H1 (cell line): Measurements from ENCODE around the gene PCP4L1. TPM values are rescaled to one million over a fixed set of nuclear protein-coding genes. Genes with fewer than 3 reads are reported as not detected.

Source experiments
- CTCF ChIA-PET: fragments of 300-600 bp; sonication (Branson Sonifier 250); formaldehyde crosslinking; loops from one replicate; lab custom pipeline; 2021; ENCODE audit not compliant: partially characterized antibody; lab: Charles Lee
- POLR2A ChIA-PET: fragments of 300-600 bp; sonication (Branson Sonifier 250); formaldehyde crosslinking; loops from one replicate; lab custom pipeline; 2021; ENCODE audit warnings: inconsistent platforms; ENCODE audit not compliant: partially characterized antibody; lab: Charles Lee
- DNase-seq, 2 experiments: peaks; one replicate each; pipeline versions ENCODE4 v3.0.0 to v3.0.0-alpha.2; 2010 to 2022; ENCODE audit warnings: low spot score in 2 of 2, low read depth in 1 of 2, mixed read lengths in 1 of 2
- FAIRE-seq: peaks from 2 replicates; lab custom pipeline; 2011; peaks lifted over from hg19 to GRCh38; lab: Jason Lieb, UNC
- H2AFZ ChIP-seq: 2 replicates; pipeline ENCODE4 v1.8.1; 2012; ENCODE audit warnings: low read length, inconsistent platforms
- H2AK5ac ChIP-seq: 2 replicates; pipeline ENCODE4 v1.6.1; 2013; ENCODE audit warnings: low read depth, low read length
- H2BK120ac ChIP-seq: replicated peaks from 2 replicates; pipeline ENCODE3; 2013; ENCODE audit warnings: low read depth, low read length, inconsistent platforms
- H2BK12ac ChIP-seq: 2 replicates; pipeline ENCODE4 v1.6.1; 2013; ENCODE audit warnings: low read depth, low read length
- H2BK15ac ChIP-seq: 2 replicates; pipeline ENCODE4 v1.6.1; 2013; ENCODE audit warnings: low read length
- H2BK20ac ChIP-seq: 2 replicates; pipeline ENCODE4 v1.6.1; 2013; ENCODE audit warnings: low read length
- H2BK5ac ChIP-seq: 2 replicates; pipeline ENCODE4 v1.6.1; 2013; ENCODE audit warnings: low read depth, low read length
- H3K14ac ChIP-seq: 2 replicates; pipeline ENCODE4 v1.6.1; 2013; ENCODE audit warnings: inconsistent platforms; ENCODE audit not compliant: insufficient read length
- H3K18ac ChIP-seq: 2 replicates; pipeline ENCODE4 v1.6.1; 2013; ENCODE audit warnings: low read length; ENCODE audit errors: extremely low read depth
- H3K23ac ChIP-seq: 2 replicates; pipeline ENCODE4 v1.6.1; 2013; ENCODE audit warnings: inconsistent platforms; ENCODE audit not compliant: insufficient read length
- H3K23me2 ChIP-seq: 2 replicates; pipeline ENCODE4 v1.6.1; 2013; ENCODE audit warnings: low read depth, low read length
- H3K27ac ChIP-seq: 2 replicates; pipeline ENCODE4 v1.6.1; 2011; ENCODE audit warnings: low read depth, low read length, inconsistent platforms
- H3K27me3 ChIP-seq, 4 experiments: replicated peaks in 1 of 4; 1 replicate in 1 of 4; 2 replicates in 3 of 4; pipeline versions ENCODE4 v1.6.1 to v1.8.1; 2011 to 2013; ENCODE audit warnings: low read length in 3 of 4, mild to moderate bottlenecking in 3 of 4, inconsistent platforms in 2 of 4, mixed read lengths in 2 of 4, moderate library complexity in 1 of 4; ENCODE audit not compliant: control insufficient read depth in 3 of 4, insufficient read depth in 3 of 4; ENCODE audit errors: extremely low read depth in 1 of 4
- H3K36me3 ChIP-seq, 4 experiments: 2 replicates each; pipeline versions ENCODE4 v1.6.1 to v1.8.1; 2011 to 2013; ENCODE audit warnings: mild to moderate bottlenecking in 4 of 4, low read length in 3 of 4, moderate library complexity in 2 of 4, control low read depth in 1 of 4, inconsistent platforms in 1 of 4; ENCODE audit not compliant: insufficient read depth in 4 of 4, control insufficient read depth in 2 of 4
- H3K4ac ChIP-seq: replicated peaks from 2 replicates; pipeline ENCODE3; 2013; ENCODE audit warnings: low read length, low read depth, mixed read lengths, inconsistent platforms; ENCODE audit not compliant: insufficient read length
- H3K4me1 ChIP-seq, 4 experiments: replicated peaks in 1 of 4; 1 replicate in 1 of 4; 2 replicates in 3 of 4; pipeline versions ENCODE4 v1.6.1 to v1.8.1; 2011 to 2013; ENCODE audit warnings: low read length in 3 of 4, inconsistent platforms in 2 of 4, mixed read lengths in 1 of 4; ENCODE audit not compliant: insufficient read depth in 4 of 4, control insufficient read depth in 3 of 4
- H3K4me2 ChIP-seq, 2 experiments: 2 replicates each; pipeline versions ENCODE4 v1.6.1 to v1.8.1; 2011 to 2013; ENCODE audit warnings: low read depth in 2 of 2, low read length in 2 of 2, control low read depth in 1 of 2, inconsistent platforms in 1 of 2, mild to moderate bottlenecking in 1 of 2; ENCODE audit not compliant: insufficient read depth in 1 of 2
- H3K4me3 ChIP-seq, 4 experiments: fragments of 200-600, 300-600 bp in 1 of 4; sonication (generic), shearing (Covaris generic), sonication (Bioruptor Twin) in 1 of 4; 2 replicates each; pipeline versions ENCODE4 v1.5.1 to v1.8.1; 2011 to 2016; ENCODE audit warnings: low read length in 4 of 4, low read depth in 3 of 4, control low read depth in 2 of 4, inconsistent platforms in 2 of 4, mild to moderate bottlenecking in 2 of 4, mixed read lengths in 1 of 4, moderate library complexity in 1 of 4; ENCODE audit not compliant: insufficient read depth in 2 of 4; ENCODE audit errors: extremely low read depth in 1 of 4
- H3K56ac ChIP-seq: replicated peaks from 2 replicates; pipeline ENCODE3; 2013; ENCODE audit warnings: low read depth, mild to moderate bottlenecking, mixed read lengths, low read length, inconsistent platforms; ENCODE audit not compliant: insufficient read length
- H3K79me1 ChIP-seq: 2 replicates; pipeline ENCODE4 v1.6.1; 2013; ENCODE audit warnings: low read depth, low read length, control low read depth
- H3K79me2 ChIP-seq, 2 experiments: 2 replicates each; pipeline versions ENCODE4 v1.6.1 to v1.8.1; 2012 to 2013; ENCODE audit warnings: low read length in 2 of 2, mild to moderate bottlenecking in 2 of 2, inconsistent platforms in 1 of 2; ENCODE audit not compliant: insufficient read depth in 2 of 2, control insufficient read depth in 1 of 2
- H3K9ac ChIP-seq, 4 experiments: replicated peaks in 1 of 4; 1 replicate in 1 of 4; 2 replicates in 3 of 4; pipeline versions ENCODE4 v1.6.1 to v1.8.1; 2011 to 2013; ENCODE audit warnings: low read depth in 3 of 4, low read length in 3 of 4, control low read depth in 2 of 4, mild to moderate bottlenecking in 2 of 4, moderate library complexity in 2 of 4, inconsistent platforms in 1 of 4; ENCODE audit errors: extremely low read depth in 1 of 4
- H3K9me3 ChIP-seq, 2 experiments: 2 replicates each; pipeline versions ENCODE4 v1.6.1 to v1.8.1; 2012 to 2013; ENCODE audit warnings: mild to moderate bottlenecking in 2 of 2, moderate library complexity in 2 of 2, control low read depth in 1 of 2, inconsistent platforms in 1 of 2, low read depth in 1 of 2, low read length in 1 of 2, mixed read lengths in 1 of 2; ENCODE audit not compliant: insufficient read depth in 2 of 2
- H4K20me1 ChIP-seq, 2 experiments: replicated peaks in 1 of 2; 2 replicates each; pipeline versions ENCODE3 to v1.8.1; 2011 to 2013; ENCODE audit warnings: inconsistent platforms in 2 of 2, low read length in 2 of 2, mild to moderate bottlenecking in 1 of 2; ENCODE audit not compliant: insufficient read depth in 2 of 2, control insufficient read depth in 1 of 2
- H4K5ac ChIP-seq: 2 replicates; pipeline ENCODE4 v1.6.1; 2013; ENCODE audit warnings: low read length, low read depth, mixed read lengths, inconsistent platforms; ENCODE audit not compliant: insufficient read length
- H4K8ac ChIP-seq: 2 replicates; pipeline ENCODE4 v1.8.0; 2013; ENCODE audit warnings: mild to moderate bottlenecking, moderate library complexity, low read length, inconsistent platforms; ENCODE audit not compliant: insufficient read depth; ENCODE audit errors: extremely low read depth
- H4K91ac ChIP-seq: replicated peaks from 2 replicates; pipeline ENCODE3; 2013; ENCODE audit warnings: low read length, mixed read lengths, inconsistent platforms; ENCODE audit not compliant: insufficient read length
- BACH1 ChIP-seq: IDR thresholded peaks from 2 replicates; pipeline ENCODE4 v1.6.1; 2012; ENCODE audit warnings: low read length, improper control_type of control experiment
- GABPA ChIP-seq: IDR thresholded peaks from 2 replicates; pipeline ENCODE4 v1.6.1; 2011; ENCODE audit warnings: mild to moderate bottlenecking, low read length, moderate library complexity, borderline replicate concordance; ENCODE audit not compliant: insufficient read depth
- MAFK ChIP-seq: IDR thresholded peaks from 2 replicates; pipeline ENCODE4 v1.6.1; 2012; ENCODE audit warnings: low read depth, mild to moderate bottlenecking, improper control_type of control experiment, low read length
- SP1 ChIP-seq: IDR thresholded peaks from 2 replicates; pipeline ENCODE4 v1.6.1; 2011; ENCODE audit warnings: low read depth, low read length
- ZNF274 ChIP-seq: IDR thresholded peaks from 2 replicates; pipeline ENCODE4 v1.7.0; 2012; ENCODE audit warnings: low read length, borderline replicate concordance; ENCODE audit errors: extremely low read depth
- WGBS, 2 experiments: shearing (Covaris generic) in 1 of 2; methylation state at CpG; one replicate each; pipeline versions ENCODE4 v1.1.6 to v1.1.7; 2013 to 2015; ENCODE audit warnings: low lambda C conversion rate in 2 of 2, mixed read lengths in 2 of 2, inconsistent platforms in 1 of 2, low coverage in 1 of 2, missing lambda C conversion rate in 1 of 2; ENCODE audit not compliant: insufficient replicate concordance in 2 of 2, insufficient coverage in 1 of 2, insufficient read length in 1 of 2; ENCODE audit errors: extremely low coverage in 1 of 2, missing lambda C conversion rate in 1 of 2; 5-methylcytosine and 5-hydroxymethylcytosine counted together
- polyA plus RNA-seq, 7 experiments: library from polyadenylated mRNA; depleted of rRNA in 3 of 7; stranded (reverse) in 5 of 7; unstranded in 2 of 7; fragments of >200 nt in 5 of 7; fragments of 200-250 nt in 2 of 7; gene quantifications; 1 replicate in 5 of 7; 2 replicates in 1 of 7; 4 replicates in 1 of 7; pipeline versions ENCODE4 v1.2.1 to v1.2.3, GENCODE V29; 2011 to 2013; ENCODE audit warnings: missing spikeins in 2 of 7, mixed read lengths in 2 of 7
- total RNA-seq: library from RNA; stranded (reverse); fragmentation: NEBNext Ultra II Directional; extraction: Animal tissue kit (Norgen Biotek cat#: 25700); gene quantifications from 2 replicates; pipeline ENCODE4 v1.2.1, GENCODE V29; 2021

Gene PCP4L1
- total and polyA plus RNA-seq, 2 of the 8 experiments (the other 6 are each of a cell fraction or from before 2014, with no cell fraction given): 0.41 to 1.0 TPM

GRCh38 chr1:161235957-161236775 is 22.4 kb upstream of the PCP4L1 start:
- no peak overlapping the region for H2AFZ ChIP-seq
- H3K4me2 ChIP-seq: no peak overlapping the region
- no peaks in the 10 kb centered on the region for H3K79me2 ChIP-seq
- no peaks in the 10 kb centered on the region for H3K79me1 ChIP-seq
- DNase-seq: no peak
- TF ChIP-seq GABPA (no peak), ZNF274 (no peak), BACH1 (no peak), SP1 (no peak), MAFK (no peak)
- H2BK5ac ChIP-seq: no peak overlapping the region
- H3K27me3 ChIP-seq: no peaks in the 10 kb centered on the region
- no peaks in the 10 kb centered on the region for H3K4me1 ChIP-seq
- H3K4ac ChIP-seq: no peak overlapping the region
- H3K9me3 ChIP-seq: no peaks in the 10 kb centered on the region
- H3K18ac ChIP-seq: no peak overlapping the region
- H3K27ac ChIP-seq: no peak overlapping the region
- H2BK15ac ChIP-seq: no peak overlapping the region
- 93% methylated on average over 5 of the region's 5 CpGs; no CpG with 5 or more reads in 1 of the 2 experiments for WGBS, 2 experiments
- no peak overlapping the region for H3K4me3 ChIP-seq
- H4K5ac ChIP-seq: no peak overlapping the region
- H3K23ac ChIP-seq: no peak overlapping the region
- no peak overlapping the region for H3K56ac ChIP-seq
- H2BK120ac ChIP-seq: no peak overlapping the region
- H4K91ac ChIP-seq: no peak overlapping the region
- H4K8ac ChIP-seq: no peak overlapping the region
- H2AK5ac ChIP-seq: no peak overlapping the region
- no peaks in the 10 kb centered on the region for H3K23me2 ChIP-seq
- ChIA-PET POLR2A (interaction anchor here (0.6 to 1.5 kb wide), 8 partner anchors 14 to 96 kb away, joined by 3 to 5 read pairs (median 3); partner anchors contain the start of gene SDHC), CTCF (interaction anchor here (1.1 to 8.6 kb wide), 12 partner anchors 8 to 146 kb away, joined by 3 to 84 read pairs (median 4); partner anchors contain the start of genes ADAMTS4, PCP4L1 and TOMM40L)
- no peak overlapping the region for H2BK12ac ChIP-seq
- H3K14ac ChIP-seq: no peak overlapping the region
- FAIRE-seq: no peak
- H3K9ac ChIP-seq: no peak overlapping the region
- no peaks in the 10 kb centered on the region for H3K36me3 ChIP-seq
- H2BK20ac ChIP-seq: no peak overlapping the region
- H4K20me1 ChIP-seq: no peaks in the 10 kb centered on the region
